Trophoblast cell (in vitro differentiated cells and primary cell): ENCODE data around the gene DNAH9.
A peak's percentile ranks its signal among the peaks of the same experiment; 100 is the strongest.

Source experiments
- DNase-seq, 2 donors: peaks; one replicate each; pipeline ENCODE4 v3.0.0-alpha.2; 2016
- H2AFZ ChIP-seq: 2 replicates; pipeline ENCODE4 v1.6.1; 2013; ENCODE audit warnings: low read length, moderate library complexity, mild to moderate bottlenecking; ENCODE audit not compliant: insufficient read depth, poor library complexity
- H2AK5ac ChIP-seq: 2 replicates; pipeline ENCODE4 v1.6.1; 2013; ENCODE audit warnings: mild to moderate bottlenecking, low read length
- H2BK120ac ChIP-seq: 2 replicates; pipeline ENCODE4 v1.6.1; 2013; ENCODE audit warnings: low read length, mild to moderate bottlenecking, moderate library complexity; ENCODE audit not compliant: insufficient read depth, poor library complexity
- H2BK12ac ChIP-seq: 2 replicates; pipeline ENCODE4 v1.6.1; 2013; ENCODE audit warnings: mild to moderate bottlenecking, low read length, moderate library complexity
- H2BK5ac ChIP-seq: 2 replicates; pipeline ENCODE4 v1.6.1; 2013; ENCODE audit warnings: low read length, low read depth, moderate library complexity, mild to moderate bottlenecking; ENCODE audit not compliant: poor library complexity
- H3K14ac ChIP-seq: 2 replicates; pipeline ENCODE4 v1.6.1; 2013; ENCODE audit warnings: mild to moderate bottlenecking, low read length
- H3K18ac ChIP-seq: 2 replicates; pipeline ENCODE4 v1.6.1; 2013; ENCODE audit warnings: mild to moderate bottlenecking, low read length
- H3K23ac ChIP-seq: 2 replicates; pipeline ENCODE4 v1.6.1; 2013; ENCODE audit warnings: low read length
- H3K27ac ChIP-seq: 2 replicates; pipeline ENCODE4 v1.5.1; 2013; ENCODE audit warnings: low read depth, mild to moderate bottlenecking, inconsistent platforms, low read length, moderate library complexity
- H3K27me3 ChIP-seq: 2 replicates; pipeline ENCODE4 v1.6.1; 2013; ENCODE audit warnings: inconsistent platforms, mild to moderate bottlenecking, low read length, moderate library complexity; ENCODE audit not compliant: insufficient read depth
- H3K36me3 ChIP-seq, 2 experiments: 1 replicate in 1 of 2; 2 replicates in 1 of 2; pipeline ENCODE4 v1.6.1; 2013; ENCODE audit warnings: low read length in 2 of 2, mild to moderate bottlenecking in 2 of 2, moderate library complexity in 1 of 2; ENCODE audit not compliant: insufficient read depth in 2 of 2, control insufficient read depth in 1 of 2
- H3K4ac ChIP-seq: 2 replicates; pipeline ENCODE4 v1.6.1; 2013; ENCODE audit warnings: low read depth, mild to moderate bottlenecking, low read length, moderate library complexity
- H3K4me1 ChIP-seq, 2 experiments: 1 replicate in 1 of 2; 2 replicates in 1 of 2; pipeline ENCODE4 v1.6.1; 2013; ENCODE audit warnings: low read length in 2 of 2, mild to moderate bottlenecking in 2 of 2, moderate library complexity in 1 of 2; ENCODE audit not compliant: insufficient read depth in 2 of 2, control insufficient read depth in 1 of 2
- H3K4me2 ChIP-seq: 2 replicates; pipeline ENCODE4 v1.6.1; 2013; ENCODE audit warnings: inconsistent platforms, mild to moderate bottlenecking, low read length, moderate library complexity
- H3K4me3 ChIP-seq: 2 replicates; pipeline ENCODE4 v1.5.1; 2013; ENCODE audit warnings: mild to moderate bottlenecking, low read depth, low read length, inconsistent platforms
- H3K79me1 ChIP-seq: one replicate; pipeline ENCODE4 v1.6.1; 2013; ENCODE audit warnings: low read length
- H3K79me2 ChIP-seq: 2 replicates; pipeline ENCODE4 v1.6.1; 2013; ENCODE audit warnings: low read length, mild to moderate bottlenecking; ENCODE audit not compliant: control insufficient read depth, insufficient read depth, poor library complexity
- H3K9ac ChIP-seq: 2 replicates; pipeline ENCODE4 v1.6.1; 2013; ENCODE audit warnings: mild to moderate bottlenecking, low read length
- H3K9me3 ChIP-seq: 2 replicates; pipeline ENCODE4 v1.6.1; 2013; ENCODE audit warnings: low read depth, mild to moderate bottlenecking, control low read depth, inconsistent platforms, low read length; ENCODE audit not compliant: insufficient read depth
- H4K12ac ChIP-seq: 2 replicates; pipeline ENCODE4 v1.6.1; 2013; ENCODE audit warnings: low read depth, mild to moderate bottlenecking, low read length, moderate library complexity
- H4K8ac ChIP-seq: 2 replicates; pipeline ENCODE4 v1.6.1; 2013; ENCODE audit warnings: low read depth, mild to moderate bottlenecking, low read length, moderate library complexity
- H4K91ac ChIP-seq: one replicate; pipeline ENCODE4 v1.6.1; 2013; ENCODE audit warnings: low read depth, mild to moderate bottlenecking, low read length, moderate library complexity
- WGBS: extraction: QIAGEN DNeasy Blood & Tissue Kit; methylation state at CpG from one replicate; pipeline ENCODE4 v1.1.7; 2013; ENCODE audit warnings: missing lambda C conversion rate; ENCODE audit not compliant: insufficient read length, insufficient coverage; ENCODE audit errors: extremely low coverage; 5-methylcytosine and 5-hydroxymethylcytosine counted together

The DNAH9 gene

DNA sequence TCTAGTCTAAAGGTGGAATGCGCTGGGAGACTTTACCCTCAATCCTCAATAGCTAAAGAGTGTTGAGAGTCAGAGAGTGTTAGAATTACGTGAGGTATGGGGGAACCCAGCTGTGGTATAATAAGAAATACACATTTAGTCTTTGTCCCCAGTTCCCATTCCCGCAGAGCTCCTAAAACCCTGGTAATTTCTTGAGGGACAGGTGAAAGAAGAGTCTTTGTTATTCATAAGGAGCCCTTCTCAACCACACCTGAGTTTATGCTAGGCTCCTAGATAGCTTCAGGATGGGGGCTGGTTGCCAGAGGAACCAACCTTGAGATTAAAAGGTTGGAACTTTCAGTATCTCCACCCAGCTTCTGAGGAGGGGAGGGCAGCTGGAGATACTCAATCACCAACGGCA, 393.2 kb downstream of the DNAH9 start:
- Histone ChIP-seq H2BK120ac (no peak overlapping the region), H3K18ac (no peak overlapping the region), H2AFZ (no peak overlapping the region), H2AK5ac (no peak overlapping the region), H3K79me1 (no peaks in the 10 kb centered on the region), H4K12ac (no peak overlapping the region), H3K23ac (no peak overlapping the region), H4K91ac (no peak overlapping the region), H3K27ac (no peak overlapping the region), H2BK5ac (no peak overlapping the region), H4K8ac (no peak overlapping the region), H3K27me3 (no peaks in the 10 kb centered on the region), H2BK12ac (no peak overlapping the region), H3K4me2 (no peak overlapping the region), H3K4me3 (no peak overlapping the region), H3K9ac (no peak overlapping the region), H3K9me3 (no peaks in the 10 kb centered on the region), H3K36me3 (peaks cover 0 to 9% of the 10 kb centered on the region in 2 experiments), H3K14ac (no peak overlapping the region), H3K79me2 (no peaks in the 10 kb centered on the region), H3K4ac (no peak overlapping the region), H3K4me1 (peaks cover 2 to 6% of the 10 kb centered on the region in 2 experiments)
- no peak for DNase-seq
- WGBS: no CpG with 5 or more reads among the region's 4 CpGs

DNA sequence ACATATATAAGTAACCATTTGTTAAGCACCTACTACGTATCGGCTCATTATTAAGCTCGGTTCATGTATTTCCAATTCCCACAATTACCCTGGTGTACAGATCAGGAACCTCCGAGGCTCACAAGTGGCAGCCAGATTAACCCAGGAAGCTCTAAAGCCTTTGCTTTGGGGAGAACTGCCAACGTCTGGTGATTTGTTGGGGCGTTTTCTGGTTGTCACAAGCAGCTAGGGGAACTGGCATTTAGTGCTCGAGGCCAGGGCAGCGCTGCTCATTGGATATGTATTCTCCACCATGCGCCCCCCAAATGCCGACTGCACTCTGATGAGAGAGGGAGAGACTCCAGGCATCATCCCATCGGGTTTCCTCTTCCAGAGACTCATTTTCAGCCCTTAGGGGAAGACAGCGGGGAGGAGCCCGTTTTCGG, 398.5 kb downstream of the DNAH9 start:
- Histone ChIP-seq H4K91ac (peak overlapping the region; percentile 89), H4K12ac (peak overlapping the region; percentile 92), H3K18ac (peak overlapping the region; percentile 92), H3K4ac (no peak overlapping the region), H2BK120ac (peak overlapping the region; percentile 65), H3K36me3 (peaks cover 0 to 7% of the 10 kb centered on the region in 2 experiments), H2AK5ac (no peak overlapping the region), H3K27ac (peak overlapping the region; percentile 86), H3K4me1 (peaks cover 0 to 2% of the 10 kb centered on the region in 2 experiments), H3K79me2 (peaks cover 5% of the 10 kb centered on the region), H3K79me1 (peaks cover 7% of the 10 kb centered on the region), H3K9me3 (no peaks in the 10 kb centered on the region), H3K4me3 (peak overlapping the region; percentile 94), H3K23ac (no peak overlapping the region), H2BK5ac (peak overlapping the region; percentile 71), H2AFZ (peak overlapping the region; percentile 95), H3K4me2 (peak overlapping the region; percentile 92), H2BK12ac (no peak overlapping the region), H3K9ac (peak overlapping the region; percentile 74), H4K8ac (peak overlapping the region; percentile 97), H3K14ac (peak overlapping the region; percentile 91), H3K27me3 (no peaks in the 10 kb centered on the region)
- DNase-seq: peak; percentile 3 to 45
- WGBS: no CpG with 5 or more reads among the region's 14 CpGs

DNA sequence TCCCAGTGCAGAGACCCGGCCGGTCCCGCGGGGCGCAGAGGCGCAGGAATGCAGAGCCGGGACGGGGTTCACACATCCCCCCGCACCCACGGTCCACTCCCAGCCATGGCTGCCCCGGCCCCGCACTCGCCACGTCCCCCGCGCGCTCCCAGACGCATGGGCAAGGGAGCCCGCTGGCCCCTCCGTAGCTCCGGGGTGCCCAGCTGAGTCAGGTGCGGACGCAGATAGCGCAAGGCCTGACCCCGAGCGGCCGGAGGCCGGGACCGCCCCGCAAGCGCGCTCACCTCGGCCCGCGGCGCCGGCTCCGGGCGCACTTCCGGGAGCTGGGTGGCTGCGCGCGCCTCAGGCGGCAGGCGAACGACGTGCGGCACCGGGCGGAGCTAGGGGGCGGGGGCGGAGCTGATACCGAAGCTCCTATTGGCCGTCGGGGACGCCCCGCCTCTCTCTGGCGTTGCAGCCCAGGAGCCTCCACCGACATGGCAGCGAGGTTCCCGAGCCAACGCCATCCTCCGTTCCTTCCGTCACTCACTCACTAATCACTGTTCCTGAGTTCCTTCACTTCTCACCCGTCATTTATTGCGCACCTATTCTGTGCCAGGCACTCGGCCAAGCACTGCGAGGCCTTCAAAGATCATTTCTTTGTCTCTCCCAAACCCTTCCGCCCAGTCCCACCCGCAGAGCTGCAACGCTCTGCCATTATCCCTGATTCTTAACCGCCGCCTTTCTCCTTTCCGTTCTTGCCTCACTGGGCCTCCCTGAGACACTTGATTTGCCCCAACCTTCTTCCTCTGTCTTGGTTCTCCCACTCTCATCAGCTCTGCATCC, 399.1 kb downstream of the DNAH9 start, which contains the start of gene ZNF18:
Gene ZNF18 (minus strand): TSS at position 329 of the 825 bp plus-strand sequence. CDS start 4,646 bp downstream, outside the sequence.
- no peak within 1 kb of the TSS for H2AK5ac ChIP-seq

DNA sequence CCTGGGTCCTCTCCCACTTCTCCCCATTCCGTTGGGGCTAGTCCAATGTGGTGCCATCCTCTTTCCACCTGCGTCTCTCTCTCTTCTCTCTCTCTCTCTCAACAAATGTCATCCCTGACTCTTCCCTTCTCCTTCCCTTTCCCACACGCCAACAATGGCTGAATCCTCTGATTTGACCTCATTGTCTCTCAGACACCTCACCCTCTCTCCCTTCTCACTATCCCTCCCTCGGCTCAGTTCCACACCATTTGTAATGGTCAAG, 399.6 kb downstream of the DNAH9 start:
- H3K9ac ChIP-seq: no peak overlapping the region
- no peak overlapping the region for H2BK120ac ChIP-seq
- no CpG with 5 or more reads among the region's 4 CpGs for WGBS
- peaks cover 7% of the 10 kb centered on the region for H3K79me1 ChIP-seq
- H3K14ac ChIP-seq: peak overlapping the region; percentile 67
- H2BK5ac ChIP-seq: no peak overlapping the region
- peak overlapping the region; percentile 71 for H3K4me3 ChIP-seq
- no peaks in the 10 kb centered on the region for H3K36me3 ChIP-seq
- no peak overlapping the region for H2AK5ac ChIP-seq
- peak overlapping the region; percentile 24 for H3K27ac ChIP-seq
- H4K8ac ChIP-seq: peak overlapping the region; percentile 94
- no peak overlapping the region for H3K18ac ChIP-seq
- H2AFZ ChIP-seq: peak overlapping the region; percentile 70
- H3K4me2 ChIP-seq: peak overlapping the region; percentile 72
- no peaks in the 10 kb centered on the region for H3K27me3 ChIP-seq
- H4K91ac ChIP-seq: peak overlapping the region; percentile 67
- peaks cover 5% of the 10 kb centered on the region for H3K79me2 ChIP-seq
- H4K12ac ChIP-seq: peak overlapping the region; percentile 76
- no peaks in the 10 kb centered on the region for H3K9me3 ChIP-seq
- H2BK12ac ChIP-seq: no peak overlapping the region
- no peak overlapping the region for H3K23ac ChIP-seq
- DNase-seq: no peak
- H3K4ac ChIP-seq: no peak overlapping the region
- H3K4me1 ChIP-seq: peaks cover 0 to 2% of the 10 kb centered on the region in 2 experiments

More for the DNA sequence above, 399.1 kb downstream of the DNAH9 start, which contains the start of gene ZNF18:
- peak within 1 kb of the TSS; percentile 94 for H3K4me3 ChIP-seq
- WGBS: no CpG with 5 or more reads among the region's 74 CpGs
- peaks cover 5% of the 10 kb centered on the region for H3K79me2 ChIP-seq
- H4K12ac ChIP-seq: peak within 1 kb of the TSS; percentile 92
- H3K27me3 ChIP-seq: no peaks in the 10 kb centered on the region
- H4K8ac ChIP-seq: peak within 1 kb of the TSS; percentile 97
- peaks cover 0 to 3% of the 10 kb centered on the region in 2 experiments for H3K36me3 ChIP-seq
- H3K14ac ChIP-seq: peak within 1 kb of the TSS; percentile 91
- H3K9ac ChIP-seq: peak within 1 kb of the TSS; percentile 74
- peak within 1 kb of the TSS; percentile 92 for H3K4me2 ChIP-seq
- peak within 1 kb of the TSS; percentile 44 for H3K4ac ChIP-seq
- H3K79me1 ChIP-seq: peaks cover 7% of the 10 kb centered on the region
- H2AFZ ChIP-seq: peak within 1 kb of the TSS; percentile 95
- peak within 1 kb of the TSS; percentile 71 for H2BK5ac ChIP-seq
- peak within 1 kb of the TSS; percentile 89 for H4K91ac ChIP-seq
- H3K18ac ChIP-seq: peak within 1 kb of the TSS; percentile 92
- no peaks in the 10 kb centered on the region for H3K9me3 ChIP-seq
- DNase-seq: peak; percentile 97 to 98
- H2BK120ac ChIP-seq: peak within 1 kb of the TSS; percentile 65
- peak within 1 kb of the TSS; percentile 86 for H3K27ac ChIP-seq
- H3K4me1 ChIP-seq: peaks cover 0 to 2% of the 10 kb centered on the region in 2 experiments
- H3K23ac ChIP-seq: no peak within 1 kb of the TSS
- H2BK12ac ChIP-seq: no peak within 1 kb of the TSS
